Caco-2 (cell line): ENCODE results near the gene GRM4. TPM values are rescaled to one million over a fixed set of nuclear protein-coding genes. Genes with fewer than 3 reads are reported as not detected.

ENCODE experiments used
- BruUV-seq: library from RNA; stranded (reverse); fragments of 400-500 nt; replicated peaks from 2 replicates; lab custom pipeline; 2021; lab: Mats Ljungman, UMichigan
- CTCF ChIA-PET: fragments of 300-600 bp; sonication (Branson Sonifier 250); formaldehyde crosslinking; loops from one replicate; lab custom pipeline; 2022; ENCODE audit warnings: antibody characterized with exemption; lab: Charles Lee
- POLR2A ChIA-PET: fragments of 300-600 bp; sonication (Branson Sonifier 250); formaldehyde crosslinking; loops from one replicate; lab custom pipeline; 2022; ENCODE audit warnings: antibody characterized with exemption; lab: Charles Lee
- DNase-seq, 2 experiments: peaks; one replicate each; pipeline versions ENCODE4 v3.0.0 to v3.0.0-alpha.2; 2020 to 2022
- H3K27me3 ChIP-seq: replicated peaks from 2 replicates; pipeline ENCODE4 v1.6.0; 2011; ENCODE audit warnings: low read length; ENCODE audit not compliant: control insufficient read depth, insufficient read depth
- H3K36me3 ChIP-seq: 2 replicates; pipeline ENCODE4 v1.5.1; 2011; ENCODE audit warnings: low read length; ENCODE audit not compliant: control insufficient read depth, insufficient read depth
- H3K4me1 ChIP-seq: fragments of 250-450 bp; sonication (Bioruptor Pico); 2 replicates; pipeline ENCODE4 v1.5.1; 2020; ENCODE audit warnings: mild to moderate bottlenecking
- H3K4me3 ChIP-seq: 2 replicates; pipeline ENCODE4 v1.5.1; 2011; ENCODE audit warnings: low read depth, mild to moderate bottlenecking, control low read depth, low read length
- H3K9me3 ChIP-seq: fragments of 250-450 bp; sonication (Bioruptor Pico); 2 replicates; pipeline ENCODE4 v1.5.1; 2020; ENCODE audit warnings: mild to moderate bottlenecking, moderate library complexity
- H3K27ac Mint-ChIP-seq: one replicate; pipeline ENCODE4 v1.8.0; 2022; ENCODE audit warnings: mixed read lengths; ENCODE audit not compliant: unreplicated experiment
- H3K27me3 Mint-ChIP-seq: one replicate; pipeline ENCODE4 v1.8.0; 2022; ENCODE audit warnings: mixed read lengths; ENCODE audit not compliant: insufficient read depth, unreplicated experiment
- H3K36me3 Mint-ChIP-seq: one replicate; pipeline ENCODE4 v1.8.0; 2022; ENCODE audit warnings: mild to moderate bottlenecking, mixed read lengths; ENCODE audit not compliant: insufficient read depth, unreplicated experiment
- H3K4me1 Mint-ChIP-seq: one replicate; pipeline ENCODE4 v1.8.0; 2022; ENCODE audit warnings: low read depth, mixed read lengths; ENCODE audit not compliant: unreplicated experiment
- H3K4me3 Mint-ChIP-seq: one replicate; pipeline ENCODE4 v1.8.0; 2022; ENCODE audit warnings: mild to moderate bottlenecking, moderate library complexity, mixed read lengths; ENCODE audit not compliant: unreplicated experiment
- H3K9me3 Mint-ChIP-seq: one replicate; pipeline ENCODE4 v1.8.0; 2022; ENCODE audit warnings: mixed read lengths; ENCODE audit not compliant: unreplicated experiment
- CTCF ChIP-seq, 2 experiments: fragments of 200-600 bp in 1 of 2; IDR thresholded peaks; 1 replicate in 1 of 2; 2 replicates in 1 of 2; pipeline versions ENCODE4 v1.5.1 to v1.8.0; 2011 to 2022; ENCODE audit warnings: antibody characterized with exemption in 1 of 2, control low read depth in 1 of 2, inconsistent platforms in 1 of 2, low read depth in 1 of 2, low read length in 1 of 2, mild to moderate bottlenecking in 1 of 2, moderate library complexity in 1 of 2; ENCODE audit not compliant: insufficient read depth in 1 of 2, severe bottlenecking in 1 of 2, unreplicated experiment in 1 of 2
- intact Hi-C: fragments of 100-400 bp; cut with micrococcal nuclease; formaldehyde crosslinking; loops from one replicate; pipeline ENCODE4 v1.10.0; 2022; ENCODE audit not compliant: unreplicated experiment
- total RNA-seq: library from RNA; stranded (reverse); gene quantifications from 2 replicates; pipeline ENCODE4 v1.2.3, GENCODE V29; 2022

GRM4 gene
- total RNA-seq, 1 experiment from 2014 or later = 0.09 TPM

GRCh38 chr6:34041385-34041784 is 104.5 kb downstream of the GRM4 start:
- CTCF ChIA-PET = no interaction called here
- H3K4me1 Mint-ChIP-seq = no peaks in the 10 kb centered on the region
- Histone ChIP-seq H3K4me1 (no peaks in the 10 kb centered on the region), H3K36me3 (no peaks in the 10 kb centered on the region), H3K4me3 (no peak overlapping the region), H3K27me3 (no peaks in the 10 kb centered on the region; the same call in 1 of the 2 replicates), H3K9me3 (no peaks in the 10 kb centered on the region)
- intact Hi-C loops = no loop called here
- BruUV-seq = no TSS peak
- no peaks in the 10 kb centered on the region for H3K9me3 Mint-ChIP-seq
- H3K36me3 Mint-ChIP-seq = peaks cover 5% of the 10 kb centered on the region
- no peak overlapping the region for H3K4me3 Mint-ChIP-seq
- POLR2A ChIA-PET = no interaction called here
- DNase-seq = no peak
- no peak overlapping the region for H3K27ac Mint-ChIP-seq
- no peak for TF ChIP-seq CTCF (IDR thresholded peaks at IDR 0.05; ENCODE audit: insufficient read depth in 1 of 2, low read depth in 1 of 2, low read length in 1 of 2, severe bottlenecking in 1 of 2, unreplicated experiment in 1 of 2)
- H3K27me3 Mint-ChIP-seq = peaks cover 2% of the 10 kb centered on the region

GRCh38 chr6:34039943-34040342 is 105.9 kb downstream of the GRM4 start:
- H3K36me3 Mint-ChIP-seq = peaks cover 5% of the 10 kb centered on the region
- Histone ChIP-seq H3K9me3 (no peaks in the 10 kb centered on the region), H3K27me3 (no peaks in the 10 kb centered on the region), H3K4me1 (no peaks in the 10 kb centered on the region), H3K4me3 (no peak overlapping the region), H3K36me3 (no peaks in the 10 kb centered on the region)
- no peak overlapping the region for H3K4me3 Mint-ChIP-seq
- no peak for DNase-seq
- BruUV-seq = no TSS peak
- no peaks in the 10 kb centered on the region for H3K4me1 Mint-ChIP-seq
- intact Hi-C loops = no loop called here
- TF ChIP-seq CTCF (IDR thresholded peaks at IDR 0.05; ENCODE audit: insufficient read depth in 1 of 2, low read depth in 1 of 2, low read length in 1 of 2, severe bottlenecking in 1 of 2, unreplicated experiment in 1 of 2) = no peak
- ChIA-PET POLR2A (no interaction called here), CTCF (no interaction called here)
- H3K9me3 Mint-ChIP-seq = no peaks in the 10 kb centered on the region
- H3K27ac Mint-ChIP-seq = no peak overlapping the region
- H3K27me3 Mint-ChIP-seq = peaks cover 7% of the 10 kb centered on the region

GRCh38 chr6:34037151-34037550 is 108.7 kb downstream of the GRM4 start:
- no peaks in the 10 kb centered on the region for H3K9me3 ChIP-seq
- no peak for TF ChIP-seq CTCF (IDR thresholded peaks at IDR 0.05; ENCODE audit: insufficient read depth in 1 of 2, low read depth in 1 of 2, low read length in 1 of 2, severe bottlenecking in 1 of 2, unreplicated experiment in 1 of 2)
- H3K4me3 Mint-ChIP-seq = no peak overlapping the region
- intact Hi-C loops = no loop called here
- no peaks in the 10 kb centered on the region for H3K4me1 ChIP-seq
- H3K27me3 ChIP-seq = no peaks in the 10 kb centered on the region
- H3K4me1 Mint-ChIP-seq = no peaks in the 10 kb centered on the region
- H3K27me3 Mint-ChIP-seq = peaks cover 13% of the 10 kb centered on the region
- H3K9me3 Mint-ChIP-seq = no peaks in the 10 kb centered on the region
- no peaks in the 10 kb centered on the region for H3K36me3 ChIP-seq
- H3K4me3 ChIP-seq = no peak overlapping the region
- H3K36me3 Mint-ChIP-seq = no peaks in the 10 kb centered on the region
- CTCF ChIA-PET = no interaction called here
- BruUV-seq = no TSS peak
- DNase-seq = no peak
- H3K27ac Mint-ChIP-seq = no peak overlapping the region
- POLR2A ChIA-PET = no interaction called here
